Jurkat, Clone E6-1 (cell line): Measurements from ENCODE around the gene TIMD4.
"Not testable (repeated sequence)": the region's sequence is repeated elsewhere in the genome, so short reads cannot be mapped to it uniquely, and the experiment has no call there.

Experiments
- DNase-seq: peaks from one replicate; pipeline ENCODE4 v3.0.0-alpha.2; 2011; ENCODE audit warnings: low read depth, low spot score
- H3K4me3 ChIP-seq: 2 replicates; pipeline ENCODE4 v1.5.1; 2011; ENCODE audit warnings: mild to moderate bottlenecking, low read length, control low read depth, moderate library complexity

Gene TIMD4

DNA sequence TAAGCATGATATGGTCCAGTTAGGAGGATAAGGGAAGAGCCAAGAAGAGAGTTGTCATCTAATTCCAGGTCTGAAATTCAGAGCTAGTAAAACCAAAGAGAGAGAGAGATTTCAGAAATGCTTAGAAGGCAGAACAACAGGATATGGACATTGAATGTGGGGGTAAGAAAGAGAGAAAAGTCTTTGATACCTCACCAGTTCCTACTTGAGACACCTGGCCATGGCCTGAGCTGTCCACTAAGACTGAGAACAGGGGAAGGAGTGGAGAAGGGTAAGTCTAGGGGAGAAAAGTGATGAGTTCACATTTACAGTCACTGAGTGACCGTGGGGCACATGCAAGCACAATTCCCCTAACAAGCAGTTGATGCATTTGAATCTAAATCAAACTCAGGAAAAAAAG is 35.5 kb downstream of the TIMD4 start:
- H3K4me3 ChIP-seq = no peak overlapping the region
- DNase-seq = no peak

GRCh38 chr5:156925767-156926166 is 37.3 kb downstream of the TIMD4 start:
- not testable (repeated sequence) for DNase-seq, H3K4me3 ChIP-seq

- DNase-seq = no peak
- H3K4me3 ChIP-seq = no peak overlapping the region
These were observed 40.7 kb downstream of the TIMD4 start for GRCh38 chr5:156922207-156922792.

DNA sequence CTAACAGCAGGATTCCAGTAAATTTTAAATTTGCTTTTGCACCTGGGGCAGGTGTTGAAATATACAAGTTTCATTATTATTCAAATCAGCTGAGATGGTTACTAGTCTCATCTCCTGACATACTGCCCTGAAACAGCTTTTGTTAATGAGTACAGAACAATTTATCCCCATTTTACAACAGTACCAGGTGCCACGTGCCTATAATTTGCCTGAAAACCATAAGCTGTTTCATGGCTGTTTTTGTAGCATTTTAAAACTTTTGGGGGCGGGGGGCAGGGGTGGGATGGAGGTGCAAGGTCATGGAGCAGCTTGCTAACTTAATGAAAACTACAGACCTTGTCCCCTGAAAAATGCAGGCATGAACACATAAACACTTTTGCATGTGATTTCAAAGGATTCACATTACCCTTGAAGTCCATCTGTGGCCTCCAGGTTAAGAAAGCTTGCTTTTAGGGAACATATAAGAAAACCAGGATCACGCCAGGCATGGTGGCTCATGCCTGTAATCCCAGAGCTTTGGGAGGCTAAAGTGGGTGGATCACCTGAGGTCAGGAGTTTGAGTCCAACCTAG is 42.1 kb downstream of the TIMD4 start:
- DNase-seq = no peak
- H3K4me3 ChIP-seq = no peak overlapping the region

DNA sequence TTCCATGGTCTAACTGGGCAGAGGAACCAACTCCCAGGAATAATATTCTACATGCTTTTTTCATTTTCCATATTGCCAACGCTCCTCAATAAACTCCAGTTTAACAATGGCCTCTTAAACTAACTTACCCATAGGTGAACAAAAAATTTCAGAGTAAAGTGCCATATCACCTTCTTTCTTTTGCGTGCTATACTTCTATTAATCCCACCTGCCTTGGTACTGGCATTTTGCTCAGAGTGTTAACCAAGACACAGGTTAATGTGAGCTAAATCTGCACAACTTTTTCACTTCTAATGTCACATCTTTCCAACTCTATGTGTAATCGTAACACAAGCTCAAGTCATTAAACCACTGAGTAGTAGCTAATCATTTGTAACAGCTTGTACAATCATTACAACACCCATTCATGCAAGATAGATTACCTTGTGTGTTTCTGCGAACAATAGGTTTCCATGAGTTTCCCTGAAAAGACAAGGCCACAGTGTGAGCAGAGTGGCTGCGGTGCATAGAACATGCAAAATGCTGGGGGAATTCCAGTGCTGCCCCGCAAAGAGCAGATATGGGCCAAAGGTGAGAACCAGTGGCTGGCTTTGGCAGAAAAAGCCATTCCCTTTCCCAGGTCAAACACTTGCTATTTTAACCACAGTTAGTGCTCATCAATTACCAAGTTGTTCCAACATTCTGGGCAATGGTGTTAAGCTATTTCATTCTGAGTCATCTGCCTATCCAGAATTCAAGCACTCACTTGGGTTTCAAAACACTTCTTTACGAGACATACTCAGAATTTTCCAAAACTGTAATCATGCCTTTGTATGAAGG is 42.8 kb downstream of the TIMD4 start:
- H3K4me3 ChIP-seq = no peak overlapping the region
- no peak for DNase-seq

DNA sequence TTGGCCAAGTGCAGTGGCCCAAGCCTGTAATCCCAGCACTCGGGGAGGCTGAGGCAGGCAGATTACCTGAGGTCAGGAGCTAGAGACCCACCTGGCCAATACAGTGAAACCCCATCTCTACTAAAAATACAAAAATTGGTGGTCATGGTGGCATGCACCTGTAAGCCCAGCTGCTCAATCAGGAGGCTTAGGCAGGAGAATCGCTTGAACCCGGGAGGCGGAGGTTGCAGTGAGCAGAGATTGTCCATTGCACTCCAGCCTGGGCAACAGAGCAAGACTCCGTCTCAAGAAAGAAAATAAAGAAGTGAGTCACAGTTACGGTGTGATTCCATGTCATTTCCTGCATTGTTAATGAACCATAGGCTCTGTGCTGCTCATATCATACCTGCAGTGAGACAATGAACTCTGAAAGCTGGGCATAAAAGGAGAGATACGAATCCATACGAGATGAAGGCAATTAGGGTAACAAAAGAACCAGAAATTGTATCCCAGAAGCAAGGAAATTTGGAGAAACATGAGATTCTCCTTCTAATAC is 44.6 kb downstream of the TIMD4 start:
- no peak for DNase-seq

GRCh38 chr5:156914371-156914737 is 48.7 kb downstream of the TIMD4 start:
- no peak for DNase-seq
- H3K4me3 ChIP-seq = no peak overlapping the region

More for the DNA sequence above, 44.6 kb downstream of the TIMD4 start:
- no peak overlapping the region for H3K4me3 ChIP-seq

- no peak overlapping the region for H3K4me3 ChIP-seq
- DNase-seq = no peak
These were observed 49.2 kb downstream of the TIMD4 start for GRCh38 chr5:156913719-156914370.

DNA sequence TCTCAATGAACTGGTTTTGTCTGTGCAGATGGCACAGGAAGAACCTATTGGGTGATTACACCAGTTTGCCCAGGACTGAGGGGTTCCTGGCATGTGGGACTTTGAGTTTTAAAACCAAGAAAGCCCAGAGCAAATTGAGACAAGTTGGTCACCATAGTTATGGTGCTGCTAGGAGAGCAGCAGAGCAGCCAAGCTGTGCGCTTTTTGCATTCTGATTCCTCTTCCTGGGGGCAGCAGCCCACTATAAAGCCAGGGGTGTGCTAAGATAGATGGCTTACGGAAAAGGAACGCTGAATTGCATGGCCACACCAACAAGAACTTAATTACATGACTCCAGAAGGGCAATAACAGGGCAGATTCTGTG is 49.7 kb downstream of the TIMD4 start:
- no peak for DNase-seq
- no peak overlapping the region for H3K4me3 ChIP-seq

DNA sequence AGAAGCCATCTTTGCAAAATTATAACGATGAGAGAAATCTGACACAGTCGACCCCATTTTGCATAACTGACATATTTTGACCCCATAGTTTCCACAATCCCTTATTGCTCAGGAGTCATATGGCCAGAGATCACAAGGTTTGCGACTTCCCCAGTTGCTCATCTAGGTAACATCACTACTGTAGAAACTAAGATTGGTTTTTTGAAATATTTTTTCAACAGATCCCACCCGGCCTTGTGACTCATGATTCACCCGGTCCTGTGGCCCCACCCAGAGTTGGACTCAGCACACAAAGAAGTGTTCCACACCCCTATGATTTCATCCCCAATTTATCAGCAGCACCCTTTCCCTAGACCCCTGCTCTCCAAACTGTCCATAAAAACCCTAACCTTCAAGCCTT is 50.2 kb downstream of the TIMD4 start:
- no peak for DNase-seq
- H3K4me3 ChIP-seq = no peak overlapping the region

GRCh38 chr5:156909180-156909579 is 53.8 kb downstream of the TIMD4 start:
- no peak overlapping the region for H3K4me3 ChIP-seq
- no peak for DNase-seq

DNA sequence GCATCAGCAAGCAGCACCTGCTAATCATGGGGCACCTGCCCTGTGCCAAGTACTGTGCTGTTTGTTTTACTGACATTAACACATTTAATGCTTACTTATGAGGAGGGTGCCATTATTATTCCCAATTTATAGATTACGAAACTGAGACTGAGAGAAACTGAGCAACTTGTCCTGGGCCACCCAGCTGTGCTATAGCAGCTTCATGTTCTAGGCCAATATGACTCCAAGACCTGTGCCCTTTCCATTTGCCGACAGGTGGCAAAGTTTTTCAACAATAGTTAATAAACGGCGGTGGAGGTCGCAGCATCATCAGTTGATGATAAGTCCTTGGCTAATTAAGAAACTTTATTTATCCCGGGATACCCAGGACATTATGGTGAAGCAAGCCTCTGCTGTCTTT is 55.4 kb downstream of the TIMD4 start:
- no peak for DNase-seq
- no peak overlapping the region for H3K4me3 ChIP-seq

GRCh38 chr5:156906807-156907206 is 56.2 kb downstream of the TIMD4 start:
- no peak overlapping the region for H3K4me3 ChIP-seq
- DNase-seq = no peak

DNA sequence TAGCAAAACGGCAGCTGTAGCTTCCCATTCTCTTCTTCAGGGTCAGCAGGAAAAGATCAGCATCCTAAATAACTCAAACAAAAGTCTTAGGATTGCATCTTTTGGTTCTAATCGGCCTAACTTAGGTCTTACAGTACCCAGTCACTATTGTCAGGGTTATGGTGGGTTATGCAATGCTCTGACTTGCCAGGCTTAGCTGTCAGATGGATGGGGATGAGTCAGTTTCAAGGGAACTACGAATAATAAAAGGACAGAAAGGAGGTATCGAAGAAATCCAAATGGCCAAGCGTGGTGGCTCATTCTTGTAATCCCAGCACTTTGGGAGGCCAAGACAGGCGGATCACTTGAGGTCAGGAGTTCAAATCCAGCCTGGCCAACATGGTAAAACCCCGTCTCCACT is 66.5 kb downstream of the TIMD4 start:
- no peak overlapping the region for H3K4me3 ChIP-seq

GRCh38 chr5:156893517-156893916 is 69.5 kb downstream of the TIMD4 start:
- no peak for DNase-seq
- H3K4me3 ChIP-seq = no peak overlapping the region

More for the DNA sequence above, 66.5 kb downstream of the TIMD4 start:
- no peak for DNase-seq

- no peak for DNase-seq
- no peak overlapping the region for H3K4me3 ChIP-seq
These were observed 70.2 kb downstream of the TIMD4 start for GRCh38 chr5:156892864-156893263.

GRCh38 chr5:156892223-156892622 is 70.8 kb downstream of the TIMD4 start:
- DNase-seq = no peak
- H3K4me3 ChIP-seq = no peak overlapping the region

GRCh38 chr5:156888520-156888919 is 74.5 kb downstream of the TIMD4 start:
- H3K4me3 ChIP-seq = no peak overlapping the region
- no peak for DNase-seq

- no peak for DNase-seq
- H3K4me3 ChIP-seq = no peak overlapping the region
These were observed 79.6 kb downstream of the TIMD4 start for GRCh38 chr5:156883316-156883875.
